Upper lobe of left lung (tissue), 4 donors: Measurements from ENCODE around the gene HDHD2.

ENCODE experiments used
- POLR2A ChIP-seq, 4 donors: fragments of 450-650 bp; IDR thresholded peaks; one replicate each; pipeline ENCODE4 v1.5.1; 2016 to 2017; ENCODE audit warnings: antibody characterized with exemption in 4 of 4, mild to moderate bottlenecking in 2 of 4
- TF ChIP-seq, protein P1 (sequence below), 6 experiments: fragments of 450-650 bp in 4 of 6; fragments of 200-600 bp in 2 of 6; sonication (generic) in 2 of 6; IDR thresholded peaks; one replicate each; pipeline ENCODE4 v1.5.1; 2016 to 2019; ENCODE audit warnings: antibody characterized with exemption in 6 of 6

DNA sequence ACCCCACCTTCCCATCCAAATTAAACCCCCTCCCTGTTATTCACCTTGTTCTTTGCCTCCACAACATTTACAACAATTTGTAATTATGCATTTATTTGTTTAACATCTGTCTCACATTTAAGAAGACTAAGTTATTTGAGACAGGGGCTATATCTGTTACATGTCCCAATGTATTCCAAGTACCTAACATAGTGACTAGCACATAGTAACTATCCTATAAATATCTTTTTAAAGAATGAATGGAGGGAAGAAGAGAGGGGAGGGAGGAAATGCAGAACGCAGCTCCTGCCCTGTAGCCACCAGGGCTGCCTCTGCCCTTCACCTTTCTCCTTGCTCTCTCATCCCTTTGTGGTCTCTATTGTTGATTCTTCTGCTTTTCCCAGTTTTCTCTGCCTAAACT is 40.6 kb downstream of the HDHD2 start:
- TF ChIP-seq, protein P1, sequence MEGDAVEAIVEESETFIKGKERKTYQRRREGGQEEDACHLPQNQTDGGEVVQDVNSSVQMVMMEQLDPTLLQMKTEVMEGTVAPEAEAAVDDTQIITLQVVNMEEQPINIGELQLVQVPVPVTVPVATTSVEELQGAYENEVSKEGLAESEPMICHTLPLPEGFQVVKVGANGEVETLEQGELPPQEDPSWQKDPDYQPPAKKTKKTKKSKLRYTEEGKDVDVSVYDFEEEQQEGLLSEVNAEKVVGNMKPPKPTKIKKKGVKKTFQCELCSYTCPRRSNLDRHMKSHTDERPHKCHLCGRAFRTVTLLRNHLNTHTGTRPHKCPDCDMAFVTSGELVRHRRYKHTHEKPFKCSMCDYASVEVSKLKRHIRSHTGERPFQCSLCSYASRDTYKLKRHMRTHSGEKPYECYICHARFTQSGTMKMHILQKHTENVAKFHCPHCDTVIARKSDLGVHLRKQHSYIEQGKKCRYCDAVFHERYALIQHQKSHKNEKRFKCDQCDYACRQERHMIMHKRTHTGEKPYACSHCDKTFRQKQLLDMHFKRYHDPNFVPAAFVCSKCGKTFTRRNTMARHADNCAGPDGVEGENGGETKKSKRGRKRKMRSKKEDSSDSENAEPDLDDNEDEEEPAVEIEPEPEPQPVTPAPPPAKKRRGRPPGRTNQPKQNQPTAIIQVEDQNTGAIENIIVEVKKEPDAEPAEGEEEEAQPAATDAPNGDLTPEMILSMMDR (IDR thresholded peaks at IDR 0.05), result no peak
- TF ChIP-seq POLR2A (IDR thresholded peaks at IDR 0.05), result no peak
